Left lung (tissue), 10 donors: Measurements from ENCODE around the gene ZNF354C. TPM values are rescaled to one million over a fixed set of nuclear protein-coding genes. Genes with fewer than 3 reads are reported as not detected.

Experiments
- ATAC-seq: fragments of 200-7000 bp; cut with Tn5 transposase; one replicate; pipeline ENCODE4 v1.9.1; 2020; ENCODE audit warnings: moderate library complexity
- DNase-seq, 4 donors: peaks; one replicate each; pipeline ENCODE4 v3.0.0-alpha.2; 2013 to 2020
- H3K27ac ChIP-seq, 2 donors: fragments of 200-600 bp; sonication (generic) in 1 of 2; one replicate each; pipeline versions ENCODE4 v1.5.0 to v1.8.0; 2020 to 2021
- H3K27me3 ChIP-seq, 2 donors: fragments of 200-600 bp; sonication (generic) in 1 of 2; one replicate each; pipeline versions ENCODE4 v1.5.0 to v1.8.0; 2020 to 2021
- H3K36me3 ChIP-seq, 2 donors: fragments of 200-600 bp; sonication (generic) in 1 of 2; one replicate each; pipeline versions ENCODE4 v1.5.0 to v1.8.0; 2020 to 2021
- H3K4me1 ChIP-seq, 2 donors: fragments of 200-600 bp; one replicate each; pipeline ENCODE4 v1.8.0; 2021
- H3K4me3 ChIP-seq, 2 donors: fragments of 200-600 bp; sonication (generic) in 1 of 2; one replicate each; pipeline versions ENCODE4 v1.5.0 to v1.8.0; 2020 to 2021; ENCODE audit warnings: mild to moderate bottlenecking in 1 of 2
- H3K9me3 ChIP-seq, 2 donors: fragments of 200-600 bp; sonication (generic) in 1 of 2; one replicate each; pipeline versions ENCODE4 v1.5.0 to v1.8.0; 2020 to 2021
- CTCF ChIP-seq, 2 donors: fragments of 200-600 bp; sonication (generic) in 1 of 2; IDR thresholded peaks; one replicate each; pipeline versions ENCODE4 v1.5.0 to v1.8.0; 2021; ENCODE audit warnings: antibody characterized with exemption in 2 of 2
- intact Hi-C, 2 donors: fragments of 100-400 bp; cut with DNase I; formaldehyde crosslinking; loops; one replicate each; pipeline versions ENCODE4 v1.11.2 to v1.14.2; 2022
- polyA plus RNA-seq, 6 donors: library from polyadenylated mRNA; unstranded; fragments of 120-200 nt; gene quantifications; one replicate each; pipeline ENCODE4 v1.2.1, GENCODE V29; 2013; ENCODE audit not compliant: insufficient read length in 6 of 6
- total RNA-seq, 2 donors: library from RNA; stranded (reverse); fragmentation: NEBNext Ultra II Directional; extraction: Animal tissue kit (Norgen Biotek cat#: 25700); gene quantifications; one replicate each; pipeline ENCODE4 v1.2.1, GENCODE V29; 2021
- donor health status: DM: no; HTN: yes; CAD: no.
- donor health status: DM: no; HTN: no; CAD: no.

ZNF354C gene
- total and polyA plus RNA-seq, 8 donors, result 5.2 to 18.8 (median 15.9) TPM

GRCh38 chr5:179126506-179126991 is 66.4 kb downstream of the ZNF354C start:
- intact Hi-C loops, result no loop called here
- DNase-seq, result peak in 2 of 4 donors; percentile 17 to 70
- TF ChIP-seq CTCF (IDR thresholded peaks at IDR 0.05), result no peak
- no peak overlapping the region for H3K27ac ChIP-seq
- peaks cover 0 to 37% of the 10 kb centered on the region in 2 donors for H3K36me3 ChIP-seq
- H3K27me3 ChIP-seq, result peaks cover 0 to 4% of the 10 kb centered on the region in 2 donors
- no peak overlapping the region for H3K4me3 ChIP-seq
- ATAC-seq, result no peak
- H3K9me3 ChIP-seq, result peaks cover 0 to 45% of the 10 kb centered on the region in 2 donors
- no peaks in the 10 kb centered on the region for H3K4me1 ChIP-seq

- Histone ChIP-seq H3K4me1 (no peaks in the 10 kb centered on the region), H3K4me3 (no peak overlapping the region), H3K27me3 (peaks cover 0 to 4% of the 10 kb centered on the region in 2 donors), H3K9me3 (peaks cover 0 to 37% of the 10 kb centered on the region in 2 donors), H3K36me3 (peaks cover 0 to 41% of the 10 kb centered on the region in 2 donors), H3K27ac (no peak overlapping the region)
- peak in 2 of 4 donors; percentile 22 to 47 for DNase-seq
- intact Hi-C loops, result no loop called here
- no peak for ATAC-seq
- TF ChIP-seq CTCF (IDR thresholded peaks at IDR 0.05), result no peak
These were observed 67.2 kb downstream of the ZNF354C start for GRCh38 chr5:179127136-179128040.

GRCh38 chr5:179128041-179128365 is 67.8 kb downstream of the ZNF354C start:
- intact Hi-C loops, result no loop called here
- H3K4me3 ChIP-seq, result no peak overlapping the region
- H3K9me3 ChIP-seq, result peaks cover 0 to 32% of the 10 kb centered on the region in 2 donors
- peaks cover 0 to 41% of the 10 kb centered on the region in 2 donors for H3K36me3 ChIP-seq
- H3K4me1 ChIP-seq, result no peaks in the 10 kb centered on the region
- ATAC-seq (no peak), DNase-seq (no peak)
- H3K27ac ChIP-seq, result no peak overlapping the region
- peaks cover 0 to 4% of the 10 kb centered on the region in 2 donors for H3K27me3 ChIP-seq
- no peak for TF ChIP-seq CTCF (IDR thresholded peaks at IDR 0.05)

- TF ChIP-seq CTCF (IDR thresholded peaks at IDR 0.05), result no peak
- Histone ChIP-seq H3K27ac (no peak overlapping the region), H3K9me3 (peaks cover 0 to 22% of the 10 kb centered on the region in 2 donors), H3K4me3 (no peak overlapping the region), H3K36me3 (peaks cover 0 to 41% of the 10 kb centered on the region in 2 donors), H3K4me1 (no peaks in the 10 kb centered on the region), H3K27me3 (peaks cover 0 to 4% of the 10 kb centered on the region in 2 donors)
- intact Hi-C loops, result no loop called here
- DNase-seq (peak in 1 of 4 donors; percentile 58), ATAC-seq (no peak)
These were observed 68.8 kb downstream of the ZNF354C start for GRCh38 chr5:179128976-179129375.

- peaks cover 0 to 17% of the 10 kb centered on the region in 2 donors for H3K9me3 ChIP-seq
- no peak overlapping the region for H3K4me3 ChIP-seq
- DNase-seq, result peak in 1 of 4 donors; percentile 55
- intact Hi-C loops, result no loop called here
- no peak for ATAC-seq
- H3K36me3 ChIP-seq, result peaks cover 0 to 41% of the 10 kb centered on the region in 2 donors
- no peak for TF ChIP-seq CTCF (IDR thresholded peaks at IDR 0.05)
- H3K27ac ChIP-seq, result no peak overlapping the region
- no peaks in the 10 kb centered on the region for H3K4me1 ChIP-seq
- H3K27me3 ChIP-seq, result peaks cover 0 to 4% of the 10 kb centered on the region in 2 donors
These were observed 69.5 kb downstream of the ZNF354C start for GRCh38 chr5:179129607-179130071.
